GM21717 (cell line): ENCODE data around the gene MYL9.

ENCODE experiments used
- ATAC-seq: cut with Tn5 transposase; IDR thresholded peaks from one replicate; pipeline ENCODE4 v1.9.1; 2021; ENCODE audit warnings: mild to moderate bottlenecking, moderate library complexity; ENCODE audit not compliant: unreplicated experiment

Gene MYL9

GRCh38 chr20:36578356-36579041, 37.2 kb downstream of the MYL9 start:
- ATAC-seq = no peak

GRCh38 chr20:36579996-36580545, 38.8 kb downstream of the MYL9 start:
- no peak for ATAC-seq

GRCh38 chr20:36582322-36582721, 41.0 kb downstream of the MYL9 start:
- no peak for ATAC-seq

GRCh38 chr20:36582821-36583220, 41.5 kb downstream of the MYL9 start:
- ATAC-seq = no peak

- ATAC-seq = no peak
These were observed 42.7 kb downstream of the MYL9 start for GRCh38 chr20:36584018-36584481.

- ATAC-seq = no peak
These were observed 44.2 kb downstream of the MYL9 start for GRCh38 chr20:36585410-36586125.

GRCh38 chr20:36587388-36588070, 46.2 kb downstream of the MYL9 start:
- ATAC-seq = no peak

- no peak for ATAC-seq
These were observed 50.0 kb downstream of the MYL9 start for GRCh38 chr20:36591281-36591680.

- ATAC-seq = no peak
These were observed 50.7 kb downstream of the MYL9 start for GRCh38 chr20:36591854-36592641.

- no peak for ATAC-seq
These were observed 52.1 kb downstream of the MYL9 start for GRCh38 chr20:36593347-36593929.

GRCh38 chr20:36599912-36600345, 58.6 kb downstream of the MYL9 start:
- no peak for ATAC-seq
